ENCODE data around the gene TANGO6. TPM values are rescaled to one million over a fixed set of nuclear protein-coding genes. Genes with fewer than 3 reads are reported as not detected.

The TANGO6 gene
- total and polyA plus RNA-seq, 7 donors: 5.3 to 16.2 (median 12.5) TPM

GRCh38 chr16:69036399-69037091, 193.2 kb downstream of the TANGO6 start:
- intact Hi-C loops (cut with DNase I): no loop called here
- H3K27me3 ChIP-seq (ENCODE audit: insufficient read depth in 3 of 3, low read length in 2 of 3): no peaks in the 10 kb centered on the region
- H3K36me3 ChIP-seq (ENCODE audit: insufficient read depth in 1 of 2, low read depth in 1 of 2): peaks cover 0 to 19% of the 10 kb centered on the region in 2 donors
- 91 to 94% (median 92%) methylated on average over 12 of the region's 12 CpGs for WGBS, 3 donors
- DNase-seq (no peak), ATAC-seq (no peak)
- no peaks in the 10 kb centered on the region for H3K9me3 ChIP-seq
- no peaks in the 10 kb centered on the region for H3K4me1 ChIP-seq
- no peak for TF ChIP-seq CTCF (IDR thresholded peaks at IDR 0.05)
- no peak overlapping the region for H3K27ac ChIP-seq
- H3K4me3 ChIP-seq: no peak overlapping the region

GRCh38 chr16:69037373-69038160, 194.2 kb downstream of the TANGO6 start:
- no peak overlapping the region for H3K4me3 ChIP-seq
- H3K27ac ChIP-seq: no peak overlapping the region
- intact Hi-C loops (cut with DNase I): no loop called here
- no peak for TF ChIP-seq CTCF (IDR thresholded peaks at IDR 0.05)
- H3K36me3 ChIP-seq (ENCODE audit: insufficient read depth in 1 of 2, low read depth in 1 of 2): peaks cover 0 to 26% of the 10 kb centered on the region in 2 donors
- no peaks in the 10 kb centered on the region for H3K4me1 ChIP-seq
- no peaks in the 10 kb centered on the region for H3K27me3 ChIP-seq (ENCODE audit: insufficient read depth in 3 of 3, low read length in 2 of 3)
- 92 to 95% (median 93%) methylated on average over 6 of the region's 6 CpGs for WGBS, 3 donors
- no peaks in the 10 kb centered on the region for H3K9me3 ChIP-seq
- ATAC-seq (no peak), DNase-seq (no peak)

GRCh38 chr16:69039333-69039941, 196.1 kb downstream of the TANGO6 start:
- ATAC-seq: no peak
- DNase-seq: no peak
- no peaks in the 10 kb centered on the region for H3K9me3 ChIP-seq
- 81 to 94% (median 87%) methylated on average over 4 of the region's 4 CpGs for WGBS, 3 donors
- intact Hi-C loops (cut with DNase I): no loop called here
- no peaks in the 10 kb centered on the region for H3K27me3 ChIP-seq (ENCODE audit: insufficient read depth in 3 of 3, low read length in 2 of 3)
- no peaks in the 10 kb centered on the region for H3K4me1 ChIP-seq
- peaks cover 0 to 19% of the 10 kb centered on the region in 2 donors for H3K36me3 ChIP-seq (ENCODE audit: insufficient read depth in 1 of 2, low read depth in 1 of 2)
- TF ChIP-seq CTCF (IDR thresholded peaks at IDR 0.05): no peak
- H3K4me3 ChIP-seq: no peak overlapping the region
- H3K27ac ChIP-seq: no peak overlapping the region

- no peaks in the 10 kb centered on the region for H3K27me3 ChIP-seq (ENCODE audit: insufficient read depth in 3 of 3, low read length in 2 of 3)
- H3K4me3 ChIP-seq: no peak overlapping the region
- DNase-seq: no peak
- no peak overlapping the region for H3K27ac ChIP-seq
- 94 to 95% (median 95%) methylated on average over 6 of the region's 6 CpGs for WGBS, 3 donors
- no peak for TF ChIP-seq CTCF (IDR thresholded peaks at IDR 0.05)
- H3K36me3 ChIP-seq (ENCODE audit: insufficient read depth in 1 of 2, low read depth in 1 of 2): peaks cover 0 to 19% of the 10 kb centered on the region in 2 donors
- ATAC-seq: no peak
- no peaks in the 10 kb centered on the region for H3K9me3 ChIP-seq
- intact Hi-C loops (cut with DNase I): no loop called here
- no peaks in the 10 kb centered on the region for H3K4me1 ChIP-seq
These were observed 197.0 kb downstream of the TANGO6 start for GRCh38 chr16:69040144-69040909.
